Urinary bladder (tissue), 4 donors: ENCODE data around the gene ANKS1B. TPM values are rescaled to one million over a fixed set of nuclear protein-coding genes. Genes with fewer than 3 reads are reported as not detected.

Experiments
- DNase-seq: peaks from one replicate; pipeline ENCODE4 v3.0.0-alpha.2; 2015; ENCODE audit errors: extremely low spot score
- H3K27ac ChIP-seq: one replicate; pipeline ENCODE4 v1.5.1; 2013; ENCODE audit warnings: low read depth, mild to moderate bottlenecking, moderate library complexity
- H3K36me3 ChIP-seq: one replicate; pipeline ENCODE4 v1.6.1; 2013; ENCODE audit warnings: mild to moderate bottlenecking, moderate library complexity; ENCODE audit not compliant: insufficient read depth
- H3K4me1 ChIP-seq: one replicate; pipeline ENCODE4 v1.6.1; 2013; ENCODE audit warnings: mild to moderate bottlenecking, moderate library complexity; ENCODE audit not compliant: insufficient read depth
- H3K4me3 ChIP-seq: one replicate; pipeline ENCODE4 v1.5.1; 2013; ENCODE audit warnings: low read depth, low read length
- WGBS: extraction: QIAGEN DNeasy Blood & Tissue Kit; methylation state at CpG from one replicate; pipeline ENCODE4 v1.1.7; 2013; 5-methylcytosine and 5-hydroxymethylcytosine counted together
- polyA plus RNA-seq: library from polyadenylated mRNA; stranded (reverse); fragments of 200-250 nt; gene quantifications from one replicate; pipeline ENCODE4 v1.2.3, GENCODE V29; 2013
- total RNA-seq: library from RNA; depleted of rRNA; stranded (reverse); fragments of >200 nt; gene quantifications from one replicate; pipeline ENCODE4 v1.2.3, GENCODE V29; 2014
- donor health status: healthy with polysubstance abuse.
- donor health status: healthy.

ANKS1B gene
- total and polyA plus RNA-seq, 2 donors = 4.9 to 43.7 TPM

- H3K27ac ChIP-seq = no peak overlapping the region
- H3K4me1 ChIP-seq = no peaks in the 10 kb centered on the region
- no peak for DNase-seq
- WGBS = 81% methylated on average over 5 of the region's 5 CpGs
- H3K4me3 ChIP-seq = no peak overlapping the region
- no peaks in the 10 kb centered on the region for H3K36me3 ChIP-seq
These were observed 771.7 kb downstream of the ANKS1B start for GRCh38 chr12:99213047-99213446.

DNA sequence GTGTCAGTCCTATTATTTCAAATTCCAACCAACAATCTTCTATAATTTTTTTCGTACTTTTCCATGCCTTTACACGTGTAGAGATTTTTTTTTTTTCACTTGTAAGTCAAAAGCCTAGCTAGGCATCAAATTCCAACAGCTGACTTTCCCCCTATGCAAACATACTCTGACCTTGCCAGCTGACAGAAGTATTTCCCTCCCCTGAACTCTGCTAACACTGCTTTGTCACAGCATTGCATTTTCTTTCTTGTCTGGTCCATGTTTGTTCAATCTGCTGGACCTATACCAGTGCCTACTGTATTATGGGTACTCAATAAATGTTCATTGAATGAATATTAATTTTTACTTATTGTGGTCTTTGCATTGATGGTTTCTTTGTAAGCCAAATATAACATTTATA lies 772.5 kb downstream of the ANKS1B start:
- H3K4me1 ChIP-seq = no peaks in the 10 kb centered on the region
- no peak for DNase-seq
- 59% methylated on average over 2 of the region's 2 CpGs for WGBS

GRCh38 chr12:99205111-99205510 lies 779.6 kb downstream of the ANKS1B start:
- WGBS = 77% methylated on average over 1 of the region's 1 CpG
- H3K4me3 ChIP-seq = no peak overlapping the region

More for the DNA sequence above, 772.5 kb downstream of the ANKS1B start:
- no peak overlapping the region for H3K4me3 ChIP-seq
- H3K36me3 ChIP-seq = no peaks in the 10 kb centered on the region
- H3K27ac ChIP-seq = no peak overlapping the region

GRCh38 chr12:99201906-99202645 lies 782.7 kb downstream of the ANKS1B start:
- no peaks in the 10 kb centered on the region for H3K4me1 ChIP-seq
- no peak overlapping the region for H3K27ac ChIP-seq
- no peaks in the 10 kb centered on the region for H3K36me3 ChIP-seq
- no peak overlapping the region for H3K4me3 ChIP-seq
- 81% methylated on average over 3 of the region's 3 CpGs for WGBS
- DNase-seq = no peak

More at GRCh38 chr12:99205111-99205510, 779.6 kb downstream of the ANKS1B start:
- no peak for DNase-seq
- no peak overlapping the region for H3K27ac ChIP-seq
- H3K36me3 ChIP-seq = no peaks in the 10 kb centered on the region
- H3K4me1 ChIP-seq = no peaks in the 10 kb centered on the region

DNA sequence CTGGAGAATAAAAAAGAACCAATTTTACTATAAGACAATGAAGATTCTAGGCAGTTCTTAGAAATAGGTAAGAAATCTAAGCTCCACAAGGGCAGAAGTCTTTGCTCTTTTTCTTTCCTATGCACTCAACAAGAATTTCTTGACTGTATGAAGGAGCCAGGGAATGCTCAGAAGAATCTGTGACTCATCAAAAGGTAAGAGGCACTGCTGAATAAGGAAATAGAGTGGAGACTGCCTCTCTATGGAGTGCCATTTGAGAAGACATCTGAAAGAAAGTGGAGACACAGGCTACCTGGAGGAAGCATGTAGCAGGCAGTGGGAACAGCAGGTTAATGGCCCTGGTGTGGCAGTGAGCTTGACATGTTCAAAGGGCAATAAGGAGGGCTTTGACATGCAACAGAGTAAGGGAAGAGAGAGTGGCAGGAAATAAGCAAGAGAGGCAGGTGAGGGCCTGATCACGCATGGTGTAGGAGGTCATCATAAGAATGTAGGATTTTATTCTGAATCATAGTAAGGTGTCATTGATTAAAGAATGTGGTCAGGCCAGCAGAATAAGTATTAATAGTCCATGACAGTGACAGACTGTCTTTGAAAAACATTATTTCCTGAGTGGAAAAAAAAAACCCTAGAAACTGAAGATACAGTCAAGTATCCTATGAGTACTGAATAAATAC lies 783.9 kb downstream of the ANKS1B start:
- Histone ChIP-seq H3K4me3 (no peak overlapping the region), H3K36me3 (no peaks in the 10 kb centered on the region), H3K4me1 (no peaks in the 10 kb centered on the region), H3K27ac (no peak overlapping the region)
- 55% methylated on average over 1 of the region's 1 CpG for WGBS
- DNase-seq = no peak

DNA sequence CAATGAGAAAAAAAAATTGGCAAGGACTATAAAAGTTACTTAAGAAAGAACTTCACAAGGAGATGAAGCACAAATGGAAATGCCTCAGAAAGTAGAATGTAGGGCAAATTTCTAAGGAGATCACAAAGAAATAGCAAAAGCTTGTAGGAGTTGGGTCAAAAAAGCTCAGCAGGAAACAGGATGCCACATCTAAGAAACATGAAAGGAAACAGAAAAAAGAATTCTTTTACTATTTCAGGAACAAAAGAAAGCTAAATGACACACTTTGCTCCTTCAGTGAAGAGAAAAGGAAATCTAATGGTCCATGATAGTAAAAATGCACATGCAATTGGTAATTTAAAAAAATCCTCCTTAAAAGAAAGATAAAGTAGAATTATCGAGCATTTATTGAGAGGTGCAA lies 789.3 kb downstream of the ANKS1B start:
- no peak overlapping the region for H3K27ac ChIP-seq
- WGBS = 49% methylated on average over 1 of the region's 1 CpG

GRCh38 chr12:99192489-99192888 lies 792.2 kb downstream of the ANKS1B start:
- Histone ChIP-seq H3K36me3 (no peaks in the 10 kb centered on the region), H3K4me1 (no peaks in the 10 kb centered on the region), H3K27ac (no peak overlapping the region), H3K4me3 (no peak overlapping the region)
- WGBS = 62% methylated on average over 3 of the region's 3 CpGs
- DNase-seq = no peak

More for the DNA sequence above, 789.3 kb downstream of the ANKS1B start:
- Histone ChIP-seq H3K4me3 (no peak overlapping the region), H3K4me1 (no peaks in the 10 kb centered on the region), H3K36me3 (no peaks in the 10 kb centered on the region)
- DNase-seq = no peak

DNA sequence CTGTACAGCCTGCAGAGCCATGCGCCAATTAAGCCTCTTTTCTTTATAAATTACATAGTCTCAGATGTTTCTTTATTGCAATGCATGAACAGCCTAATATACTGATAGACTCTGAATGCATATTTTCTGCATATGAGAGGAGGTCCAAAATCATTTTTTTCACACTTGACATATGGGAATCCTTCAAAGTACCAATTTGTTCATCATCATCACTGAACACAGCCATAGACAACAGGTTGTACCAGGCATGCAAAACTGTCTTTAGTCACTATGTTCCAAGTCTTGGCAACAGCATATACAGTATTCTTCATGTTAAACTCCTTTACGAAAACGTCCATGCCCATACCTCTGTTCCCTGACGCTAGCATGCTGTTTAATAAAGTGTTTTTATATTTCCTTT lies 807.9 kb downstream of the ANKS1B start:
- H3K4me3 ChIP-seq = no peak overlapping the region
- 87% methylated on average over 4 of the region's 4 CpGs for WGBS

GRCh38 chr12:99170461-99170860 lies 814.3 kb downstream of the ANKS1B start:
- WGBS = 49% methylated on average over 5 of the region's 5 CpGs
- no peak for DNase-seq
- H3K4me3 ChIP-seq = no peak overlapping the region
- H3K36me3 ChIP-seq = no peaks in the 10 kb centered on the region
- H3K4me1 ChIP-seq = no peaks in the 10 kb centered on the region
- H3K27ac ChIP-seq = no peak overlapping the region

More for the DNA sequence above, 807.9 kb downstream of the ANKS1B start:
- Histone ChIP-seq H3K27ac (no peak overlapping the region), H3K36me3 (no peaks in the 10 kb centered on the region), H3K4me1 (no peaks in the 10 kb centered on the region)
- no peak for DNase-seq

DNA sequence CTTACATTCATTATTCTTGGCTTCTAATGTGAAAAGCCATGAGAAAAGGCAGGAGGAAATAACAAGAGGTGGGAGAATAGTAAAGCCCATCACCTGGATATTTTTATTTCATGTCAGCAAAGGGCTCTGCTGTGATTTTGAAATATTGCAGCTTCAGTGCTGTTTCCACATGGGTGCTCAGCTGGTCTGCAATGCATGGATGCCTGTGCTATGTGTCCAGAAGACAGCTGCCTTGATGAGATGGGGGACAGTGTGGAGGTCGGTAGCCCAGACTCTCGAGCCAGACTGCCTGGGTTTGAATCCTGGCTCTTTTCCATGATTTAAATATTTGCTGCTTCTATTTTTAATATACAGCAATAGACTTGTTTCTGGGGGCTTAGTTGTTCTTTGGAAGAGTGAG lies 814.7 kb downstream of the ANKS1B start:
- no peak for DNase-seq
- no peak overlapping the region for H3K4me3 ChIP-seq
- H3K4me1 ChIP-seq = no peaks in the 10 kb centered on the region
- no peak overlapping the region for H3K27ac ChIP-seq
- 22% methylated on average over 2 of the region's 2 CpGs for WGBS
- H3K36me3 ChIP-seq = no peaks in the 10 kb centered on the region

GRCh38 chr12:99157946-99158345 lies 826.8 kb downstream of the ANKS1B start:
- Histone ChIP-seq H3K4me3 (no peak overlapping the region), H3K27ac (no peak overlapping the region), H3K4me1 (no peaks in the 10 kb centered on the region), H3K36me3 (no peaks in the 10 kb centered on the region)
- 85% methylated on average over 1 of the region's 1 CpG for WGBS
- no peak for DNase-seq

DNA sequence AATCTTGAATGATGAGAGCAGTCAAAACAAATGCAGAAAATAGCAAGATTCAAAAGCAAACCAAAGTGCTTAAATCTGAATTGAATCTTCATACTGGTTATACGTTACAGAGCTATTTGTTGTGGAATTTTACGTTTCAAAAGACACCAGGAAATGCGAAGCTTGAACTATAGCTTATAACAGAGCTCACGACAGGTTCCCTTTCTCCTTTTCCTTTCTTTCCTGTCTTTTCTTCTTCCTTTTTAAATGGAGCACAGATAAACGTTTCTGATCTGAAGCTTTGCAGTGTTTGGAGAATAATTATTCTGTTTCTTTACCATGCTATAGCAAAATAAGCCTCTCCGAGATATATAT lies 829.8 kb downstream of the ANKS1B start:
- Histone ChIP-seq H3K4me1 (no peaks in the 10 kb centered on the region), H3K4me3 (no peak overlapping the region), H3K36me3 (no peaks in the 10 kb centered on the region), H3K27ac (no peak overlapping the region)
- DNase-seq = no peak
- 21% methylated on average over 6 of the region's 6 CpGs for WGBS

GRCh38 chr12:99154216-99154982 lies 830.3 kb downstream of the ANKS1B start:
- no peak overlapping the region for H3K4me3 ChIP-seq
- H3K27ac ChIP-seq = no peak overlapping the region
- no peaks in the 10 kb centered on the region for H3K36me3 ChIP-seq
- no peak for DNase-seq
- 27% methylated on average over 17 of the region's 17 CpGs for WGBS
- H3K4me1 ChIP-seq = no peaks in the 10 kb centered on the region

DNA sequence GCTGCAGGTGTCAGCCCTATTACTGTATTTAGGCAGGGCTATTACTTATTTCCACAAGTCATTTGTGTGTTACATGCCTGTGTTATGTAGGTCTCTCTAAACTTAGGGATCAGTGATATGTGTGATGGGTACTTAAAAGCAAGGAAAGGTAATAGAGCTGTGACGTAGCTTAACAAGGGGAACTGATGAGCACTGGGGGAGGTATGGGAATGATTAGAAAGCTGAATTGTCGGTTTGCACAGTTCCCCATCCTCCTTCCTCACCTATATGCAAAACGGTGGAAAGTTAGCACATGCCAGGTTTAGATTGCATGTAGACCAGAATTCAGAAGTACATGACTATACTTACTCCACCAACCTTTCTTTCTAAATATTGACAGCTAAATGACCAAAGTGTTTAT lies 831.4 kb downstream of the ANKS1B start:
- WGBS = 81% methylated on average over 3 of the region's 3 CpGs

More for the DNA sequence above, 831.4 kb downstream of the ANKS1B start:
- no peak overlapping the region for H3K27ac ChIP-seq
- H3K36me3 ChIP-seq = no peaks in the 10 kb centered on the region
- H3K4me1 ChIP-seq = no peaks in the 10 kb centered on the region
- no peak for DNase-seq
- no peak overlapping the region for H3K4me3 ChIP-seq
